Measurements from ENCODE around the gene MYOZ3.

MYOZ3 gene, protein sequence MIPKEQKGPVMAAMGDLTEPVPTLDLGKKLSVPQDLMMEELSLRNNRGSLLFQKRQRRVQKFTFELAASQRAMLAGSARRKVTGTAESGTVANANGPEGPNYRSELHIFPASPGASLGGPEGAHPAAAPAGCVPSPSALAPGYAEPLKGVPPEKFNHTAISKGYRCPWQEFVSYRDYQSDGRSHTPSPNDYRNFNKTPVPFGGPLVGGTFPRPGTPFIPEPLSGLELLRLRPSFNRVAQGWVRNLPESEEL

DNA sequence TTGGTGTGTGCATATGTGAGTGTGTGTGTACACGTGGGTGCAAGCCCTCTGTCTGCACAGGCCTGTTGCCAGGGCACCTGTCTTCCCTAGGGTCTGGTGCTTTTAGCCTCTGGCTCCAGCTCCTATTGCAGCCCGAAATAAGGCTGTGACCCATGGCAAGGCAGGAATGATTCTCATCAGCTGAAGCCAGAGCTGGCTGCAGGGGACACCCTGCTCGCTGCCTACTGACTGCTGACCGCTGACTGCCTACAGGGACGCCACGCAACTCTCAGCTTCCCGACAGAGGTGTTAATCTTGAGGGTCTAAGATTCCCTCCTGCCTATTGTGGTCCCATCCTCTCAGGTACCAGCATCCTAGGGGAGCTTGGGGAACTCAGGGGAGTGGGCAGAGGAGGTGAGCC lies at the start of gene MYOZ3:
MYOZ3 (plus strand) TSS at position 166 of the 400 bp plus-strand sequence. CDS start 1,691 bp downstream, outside the sequence.
- DNase-seq (ENCODE audit: low spot score), result no peak

GRCh38 chr5:150612405-150612804 lies 48.6 kb upstream of the MYOZ3 start:
- no peak for DNase-seq (ENCODE audit: low spot score)

GRCh38 chr5:150612905-150613670 lies 48.0 kb upstream of the MYOZ3 start:
- DNase-seq (ENCODE audit: low spot score), result no peak

DNA sequence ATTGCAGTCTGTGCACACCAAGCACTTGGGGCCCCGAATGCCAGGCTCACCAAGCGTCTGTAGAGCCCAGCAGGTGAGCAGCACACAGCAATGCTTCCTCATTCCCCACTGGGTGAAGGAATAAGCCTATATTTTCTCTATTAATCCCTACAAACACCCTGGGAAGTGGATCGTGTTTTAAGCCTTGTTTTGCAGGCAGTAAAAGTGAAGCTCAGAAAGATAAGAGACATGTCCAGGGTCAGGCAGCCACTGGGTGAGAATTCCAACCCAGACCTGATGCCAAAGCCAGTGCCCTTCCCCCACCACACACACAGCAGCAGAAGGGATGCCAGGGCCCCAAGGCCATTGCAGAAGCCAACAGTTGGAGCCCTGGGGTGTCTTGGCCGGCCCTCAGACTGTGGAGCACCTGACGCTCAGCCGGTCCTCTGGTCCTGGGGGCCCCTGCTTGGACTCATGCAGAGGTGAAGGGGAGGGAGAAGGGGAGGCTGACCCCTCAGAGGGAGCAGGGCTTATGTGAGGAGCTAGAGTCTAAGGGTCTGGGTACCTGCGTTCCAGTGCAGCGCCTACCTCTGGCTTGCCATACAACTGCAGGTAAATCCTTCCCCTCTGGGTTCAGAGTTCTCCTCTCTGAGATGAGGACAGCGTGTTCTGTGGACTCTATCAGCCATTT lies 46.9 kb upstream of the MYOZ3 start:
- DNase-seq (ENCODE audit: low spot score), result no peak

DNA sequence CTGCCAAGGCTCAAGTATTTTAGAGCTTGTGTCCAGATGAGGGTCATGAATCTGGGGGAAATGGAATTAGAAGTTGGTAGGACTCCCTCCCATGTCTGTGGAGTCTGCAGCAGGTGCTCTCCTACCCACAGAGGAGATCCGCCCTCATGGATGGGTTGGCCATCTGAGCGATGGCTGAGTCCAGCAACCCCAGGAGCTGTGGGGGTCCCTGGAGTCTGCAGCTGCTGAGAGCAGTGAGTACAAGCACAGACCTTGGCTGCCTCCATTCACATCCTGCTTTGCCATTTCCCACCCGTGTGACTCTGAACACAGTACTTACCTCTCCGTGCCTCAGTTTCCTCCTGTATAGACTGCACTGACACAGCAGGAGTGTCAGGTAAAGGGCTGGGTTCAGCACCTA lies 46.4 kb upstream of the MYOZ3 start:
- DNase-seq (ENCODE audit: low spot score), result no peak

GRCh38 chr5:150615141-150615699 lies 45.8 kb upstream of the MYOZ3 start:
- no peak for DNase-seq (ENCODE audit: low spot score)

- no peak for DNase-seq (ENCODE audit: low spot score)
These were observed 45.0 kb upstream of the MYOZ3 start for GRCh38 chr5:150616024-150616470.

DNA sequence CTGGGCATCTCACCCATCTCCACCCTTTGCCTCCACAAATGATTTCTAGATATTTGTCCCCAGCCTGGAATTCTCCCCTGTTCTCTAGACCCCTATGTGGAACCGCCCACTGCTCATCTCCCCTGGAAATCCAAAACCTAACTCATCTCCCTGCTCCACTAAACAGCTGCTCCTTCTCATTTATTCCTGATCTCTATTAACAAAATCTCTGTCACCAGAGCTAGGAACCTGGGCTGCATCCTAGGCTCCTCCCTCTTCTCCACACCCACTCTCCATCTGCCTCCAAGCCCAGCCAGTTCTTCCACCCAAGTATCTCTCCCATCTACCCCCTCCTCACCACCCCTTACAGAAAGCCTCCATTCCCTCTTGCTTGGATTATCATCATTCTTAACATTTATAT lies 44.5 kb upstream of the MYOZ3 start:
- DNase-seq (ENCODE audit: low spot score), result no peak

DNA sequence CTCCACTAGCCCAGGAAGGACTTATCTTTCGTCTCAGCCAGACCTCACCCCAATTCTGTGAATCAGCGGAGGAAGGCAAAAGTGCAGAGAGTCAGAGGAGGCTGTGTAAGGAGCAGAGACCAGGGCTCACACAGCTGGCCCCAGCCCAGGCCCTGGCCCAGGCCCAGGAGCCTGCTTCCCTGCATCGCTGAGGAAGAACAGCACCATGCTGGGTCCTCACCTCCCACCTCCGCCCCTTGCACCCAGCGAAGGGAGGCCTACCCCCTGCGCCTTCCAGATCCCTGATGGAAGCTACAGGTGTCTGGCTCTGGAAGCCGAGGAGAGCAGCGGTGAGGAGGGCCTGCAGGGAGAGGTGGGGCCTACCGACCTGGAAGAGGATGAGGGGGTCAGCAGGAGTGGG lies 42.9 kb upstream of the MYOZ3 start:
- no peak for DNase-seq (ENCODE audit: low spot score)

GRCh38 chr5:150618588-150619281 lies 42.3 kb upstream of the MYOZ3 start:
- no peak for DNase-seq (ENCODE audit: low spot score)

DNA sequence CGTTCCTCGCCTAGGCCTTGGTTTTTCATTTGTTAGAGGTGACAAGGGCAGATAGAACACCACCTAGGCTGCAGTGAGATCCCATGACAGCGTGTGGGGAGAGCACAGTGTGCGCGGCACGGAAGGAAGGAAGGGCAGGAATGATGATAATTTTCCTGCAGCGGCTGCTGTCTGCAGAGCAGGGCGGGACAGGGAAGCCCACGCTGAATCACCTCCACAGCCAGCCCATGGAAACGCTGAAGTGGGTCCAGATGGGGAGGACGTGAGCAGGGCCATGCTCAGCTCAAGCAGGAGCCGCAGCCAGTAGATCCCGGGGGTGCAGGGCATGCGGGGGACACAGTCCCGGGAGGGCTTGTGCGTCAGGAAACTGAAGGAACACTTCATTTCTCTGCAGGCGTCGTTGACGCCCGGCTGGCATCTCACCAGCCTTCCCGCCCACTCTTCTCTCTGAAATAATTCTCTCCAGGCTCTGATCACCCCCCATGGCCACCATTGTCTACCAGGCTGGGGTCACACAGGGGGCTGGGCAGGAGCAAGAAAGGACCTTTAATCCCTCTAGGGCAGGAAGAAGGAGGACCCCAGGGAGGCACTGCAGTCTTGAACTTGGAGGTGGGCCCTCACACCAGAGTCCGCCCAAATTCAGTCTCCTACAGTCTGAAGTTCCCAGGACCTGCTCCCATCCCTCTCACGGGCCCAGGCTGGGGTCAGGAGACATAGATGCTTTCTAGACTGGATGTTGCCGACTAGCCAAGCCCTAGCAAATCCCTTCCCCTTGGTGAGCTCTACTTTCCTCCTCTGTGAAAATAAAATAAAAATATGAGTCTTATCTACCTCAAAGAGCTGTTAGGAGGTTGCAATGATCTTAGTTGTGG lies 41.5 kb upstream of the MYOZ3 start:
- no peak for DNase-seq (ENCODE audit: low spot score)

- DNase-seq (ENCODE audit: low spot score), result no peak
These were observed 39.8 kb upstream of the MYOZ3 start for GRCh38 chr5:150621301-150621700.

DNA sequence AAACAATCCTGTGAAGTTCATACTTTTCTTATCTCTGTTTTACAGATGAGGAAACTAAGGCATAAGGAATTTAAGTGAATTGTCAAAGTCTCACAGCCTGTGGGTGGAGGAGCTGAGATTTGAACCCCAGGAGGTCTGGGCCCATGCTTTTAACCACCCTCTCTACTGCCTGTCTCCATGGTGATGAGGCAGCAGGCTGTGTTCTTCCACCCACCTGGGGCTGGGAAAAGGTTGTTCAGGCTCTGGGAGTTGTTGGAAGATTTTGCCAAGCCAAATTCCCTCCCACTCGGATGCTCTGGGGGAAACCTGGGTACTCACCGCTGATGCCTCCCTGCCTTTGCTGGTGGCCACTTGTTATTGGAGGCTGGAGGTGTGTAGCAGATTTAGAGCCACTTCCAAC lies 38.9 kb upstream of the MYOZ3 start:
- no peak for DNase-seq (ENCODE audit: low spot score)

- no peak for DNase-seq (ENCODE audit: low spot score)
These were observed 37.7 kb upstream of the MYOZ3 start for GRCh38 chr5:150623152-150623877.

GRCh38 chr5:150623878-150624216 lies 37.2 kb upstream of the MYOZ3 start:
- no peak for DNase-seq (ENCODE audit: low spot score)

DNA sequence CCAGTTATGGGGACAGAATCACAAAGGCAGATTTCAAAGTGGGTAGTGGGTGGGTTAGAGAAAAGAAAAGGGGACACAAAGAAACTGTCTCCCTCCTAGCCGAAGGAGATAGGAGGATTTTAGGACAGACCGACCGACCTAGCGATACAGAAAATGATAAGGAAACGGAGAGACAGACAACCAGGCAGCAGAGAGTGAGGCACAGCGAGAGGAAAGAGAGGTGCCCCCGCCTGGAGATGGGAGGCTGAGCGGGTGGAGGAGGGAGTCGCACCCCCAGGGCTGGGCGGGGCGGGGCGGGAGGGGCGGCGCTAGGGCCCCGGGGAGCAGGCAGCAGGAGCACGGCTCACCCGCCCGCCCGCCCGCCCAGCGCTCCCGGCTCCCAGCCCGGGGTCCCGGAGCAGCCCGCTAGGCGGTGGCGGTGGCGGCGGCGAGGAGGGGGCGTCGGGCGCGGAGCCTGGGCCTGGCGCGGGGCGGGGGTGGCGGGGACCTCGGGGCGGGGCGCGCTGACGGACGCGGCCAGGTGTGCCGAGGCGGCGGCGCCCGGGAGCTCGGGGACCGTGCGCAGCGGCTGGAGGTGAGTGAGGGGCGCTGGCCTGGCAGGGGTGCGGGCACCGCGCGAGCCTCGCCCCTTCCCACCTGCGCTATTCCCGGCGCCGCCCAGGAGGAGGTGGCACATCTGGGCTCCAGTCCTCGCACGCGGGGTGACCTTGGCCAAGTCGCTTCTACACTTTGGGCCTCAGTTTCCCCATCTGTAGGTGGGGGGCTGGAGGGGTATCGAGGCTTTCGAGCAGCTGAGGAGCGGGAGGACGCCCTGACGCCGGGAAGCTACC lies 36.5 kb upstream of the MYOZ3 start:
- DNase-seq (ENCODE audit: low spot score), result no peak

DNA sequence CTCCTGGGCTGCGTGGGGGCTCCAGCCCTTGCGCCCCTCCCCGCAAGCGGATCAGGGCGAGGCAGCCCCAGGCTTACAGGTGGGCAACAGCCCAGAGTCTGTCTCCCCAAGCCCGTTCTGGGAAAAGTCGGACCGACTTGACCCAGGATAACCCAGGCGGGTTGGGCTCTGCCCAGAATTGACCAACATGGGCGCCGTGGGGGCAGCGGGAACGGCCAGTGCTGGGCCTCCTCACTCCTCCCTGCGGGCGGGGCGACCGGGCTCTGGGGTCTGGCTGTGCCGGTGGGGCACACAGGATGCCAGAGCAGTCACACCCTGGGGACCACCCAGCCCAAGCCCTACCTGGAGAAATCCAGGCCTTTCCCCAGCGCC lies 35.9 kb upstream of the MYOZ3 start:
- no peak for DNase-seq (ENCODE audit: low spot score)

DNA sequence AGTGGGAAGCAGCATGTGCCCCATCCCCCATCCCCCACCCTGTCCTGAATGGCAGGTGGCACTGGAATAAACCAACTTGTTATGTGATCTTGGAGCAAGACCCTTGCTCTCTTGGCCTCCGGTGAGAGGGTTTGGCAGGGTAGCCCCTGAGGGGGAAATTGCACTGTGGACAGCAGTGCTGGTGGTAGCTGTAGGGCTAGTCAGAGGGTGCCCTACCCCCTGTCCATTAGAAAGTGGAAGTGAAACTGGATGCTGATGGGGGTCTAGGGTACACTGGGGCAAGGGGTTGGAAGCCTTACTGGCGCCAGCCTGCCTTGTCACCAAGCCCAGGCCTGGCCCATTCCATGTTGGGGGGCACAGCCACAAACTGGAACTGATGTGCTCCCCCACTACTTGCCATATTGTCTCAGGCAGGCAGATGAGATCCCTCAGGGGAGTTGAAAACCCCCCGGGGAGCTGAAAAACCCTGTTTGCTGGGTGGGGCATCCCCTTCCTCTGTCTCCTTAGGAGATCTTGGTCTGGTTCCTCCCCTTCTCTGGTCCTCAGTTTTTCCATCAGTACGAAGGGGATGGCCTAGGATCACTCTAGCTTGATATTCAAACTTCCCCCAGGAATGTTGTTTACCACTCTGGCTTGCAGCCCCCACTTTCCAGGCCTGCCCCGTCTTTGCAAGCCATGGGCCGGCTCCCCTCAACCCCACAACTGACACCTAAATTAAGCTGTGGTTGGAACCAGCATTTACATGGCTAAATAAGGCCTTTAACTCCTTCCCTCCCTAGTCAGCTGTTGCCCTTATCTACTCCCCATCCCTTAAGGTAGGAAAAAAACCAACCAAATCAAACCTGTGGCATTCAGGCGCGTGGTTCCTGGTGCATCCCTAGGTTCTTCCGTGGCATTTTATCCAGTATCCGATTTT lies 35.0 kb upstream of the MYOZ3 start:
- DNase-seq (ENCODE audit: low spot score), result no peak

DNA sequence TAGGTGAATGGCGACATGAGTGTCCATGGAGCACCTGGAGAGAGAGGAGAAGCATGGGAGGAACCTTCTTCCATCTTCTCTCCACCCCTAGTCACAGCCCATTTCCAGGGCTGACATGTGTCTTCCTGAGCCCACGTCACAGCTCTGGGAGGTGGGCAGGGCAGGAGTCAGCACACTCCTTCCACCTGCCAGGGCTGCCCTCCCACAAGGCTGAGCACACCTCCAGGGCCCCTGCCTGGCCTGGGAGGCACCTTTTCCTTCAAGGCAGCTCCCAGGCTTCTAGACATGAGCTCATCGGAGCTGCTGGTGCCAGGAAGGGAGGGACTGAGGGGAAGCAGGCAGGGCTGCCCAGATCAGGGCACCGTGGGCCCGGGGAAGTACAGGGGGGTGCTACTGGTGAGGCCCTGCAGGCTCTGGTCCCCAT lies 34.2 kb upstream of the MYOZ3 start:
- DNase-seq (ENCODE audit: low spot score), result no peak
